Measurements from ENCODE around the gene PCDH9.

The PCDH9 gene

DNA sequence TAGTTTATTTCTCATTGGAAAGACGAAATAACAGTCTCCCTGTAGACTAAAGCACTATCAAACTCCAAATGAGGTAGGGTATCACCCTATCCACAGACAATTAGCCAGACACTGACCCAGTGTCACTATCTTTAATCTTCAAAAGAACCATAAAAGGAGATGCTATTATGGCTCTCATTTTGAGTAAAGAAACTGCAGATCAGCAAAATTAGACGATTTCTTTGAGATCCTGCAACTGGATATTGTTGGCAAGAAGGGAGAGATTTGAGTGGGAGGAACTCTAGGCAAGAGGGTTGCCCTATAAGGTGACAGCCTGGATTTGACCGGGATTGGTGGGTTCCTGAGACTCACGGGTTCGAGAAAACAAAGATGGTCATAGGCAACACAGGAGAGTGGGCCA is 71.2 kb downstream of the PCDH9 start:
- no peak for DNase-seq

DNA sequence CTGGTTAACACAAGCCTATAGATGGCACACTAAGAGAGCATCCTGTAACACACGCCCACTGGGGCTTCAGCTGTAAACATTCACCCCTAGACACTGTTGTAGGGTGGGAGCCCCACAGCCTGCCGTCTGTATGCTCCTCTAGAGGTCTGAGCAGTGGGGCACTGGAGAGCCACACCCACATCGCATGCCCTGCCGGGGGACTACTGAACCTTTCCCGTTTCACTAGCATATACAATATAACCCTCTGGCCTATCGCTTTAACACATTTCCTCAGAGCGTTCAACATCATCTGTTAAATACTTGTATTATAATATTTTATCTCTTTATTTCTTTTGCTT is 73.4 kb downstream of the PCDH9 start:
- no peak for DNase-seq

DNA sequence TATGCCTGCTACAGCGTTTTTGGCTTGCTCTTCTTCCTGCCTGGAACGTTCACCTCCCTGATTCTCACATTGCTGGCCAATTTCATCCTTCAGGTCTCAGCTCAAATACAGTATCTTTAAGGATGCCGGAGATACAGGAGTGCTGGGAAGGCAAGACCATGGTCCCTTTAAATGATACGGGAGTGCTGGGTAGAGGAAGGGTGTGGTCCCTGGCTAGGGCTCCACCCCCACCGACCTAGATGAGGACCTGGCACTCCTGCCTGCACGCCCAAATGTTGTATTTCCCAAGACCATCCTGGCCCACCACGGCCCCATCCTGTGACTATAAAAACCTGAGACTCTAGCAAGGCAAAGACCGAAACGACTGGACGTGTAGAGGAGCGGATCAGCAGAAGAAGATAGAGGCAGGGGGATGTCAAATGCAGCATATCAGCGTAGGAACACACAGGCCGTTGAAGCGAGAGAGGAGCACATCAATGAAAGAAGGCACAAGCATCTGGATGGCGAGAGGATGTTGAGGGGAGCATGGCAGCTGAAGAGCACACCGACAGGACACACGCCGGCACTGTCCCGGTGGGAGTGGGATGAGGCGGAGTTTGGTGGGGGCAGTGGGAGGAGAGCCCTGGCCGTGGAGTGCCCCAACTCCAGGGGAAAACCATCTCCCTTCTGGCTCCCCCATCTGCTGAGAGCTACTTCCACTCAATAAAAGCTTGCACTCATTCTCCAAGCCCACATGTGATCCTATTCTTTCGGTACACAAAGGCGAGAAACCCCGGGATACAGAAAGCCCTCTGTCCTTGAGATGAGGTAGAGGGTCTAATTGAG is 74.0 kb downstream of the PCDH9 start:
- DNase-seq, result no peak

DNA sequence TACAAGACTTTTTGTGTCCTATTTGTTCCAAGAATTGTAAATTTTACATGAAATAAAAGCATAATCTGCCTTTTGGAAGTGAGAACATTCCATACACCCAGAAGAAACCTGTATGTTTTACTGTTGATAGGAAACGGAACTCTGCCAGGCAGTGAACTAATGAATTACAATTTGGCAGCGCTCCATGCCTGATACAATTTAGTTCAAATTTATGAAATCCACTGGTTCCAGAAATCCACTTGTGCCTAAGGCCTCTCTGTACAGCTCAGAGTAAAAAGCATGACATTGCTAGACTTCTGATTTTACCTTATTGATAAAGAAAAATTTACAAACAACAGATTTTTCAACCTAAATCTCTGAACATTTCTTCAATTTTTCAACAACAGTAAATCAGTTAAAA is 78.1 kb downstream of the PCDH9 start:
- DNase-seq, result no peak

DNA sequence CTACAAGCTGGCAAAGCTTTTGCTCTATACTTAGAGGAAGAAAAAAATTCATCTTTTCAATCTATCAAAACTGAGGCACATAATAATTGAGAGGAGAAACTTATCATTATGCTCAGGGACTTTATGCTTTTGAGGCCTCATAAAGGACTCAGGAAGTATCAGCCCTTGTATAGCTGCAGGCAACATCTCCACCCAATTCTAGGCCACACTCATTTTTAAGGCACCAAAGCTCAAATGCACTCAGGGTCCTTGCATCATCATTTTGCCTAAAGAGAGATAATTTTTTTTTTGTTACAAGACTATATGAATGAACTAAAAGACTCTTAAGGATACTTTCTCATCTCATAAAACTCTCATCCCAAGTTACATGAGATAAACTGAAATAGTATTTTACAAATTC is 78.5 kb downstream of the PCDH9 start:
- no peak for DNase-seq

DNA sequence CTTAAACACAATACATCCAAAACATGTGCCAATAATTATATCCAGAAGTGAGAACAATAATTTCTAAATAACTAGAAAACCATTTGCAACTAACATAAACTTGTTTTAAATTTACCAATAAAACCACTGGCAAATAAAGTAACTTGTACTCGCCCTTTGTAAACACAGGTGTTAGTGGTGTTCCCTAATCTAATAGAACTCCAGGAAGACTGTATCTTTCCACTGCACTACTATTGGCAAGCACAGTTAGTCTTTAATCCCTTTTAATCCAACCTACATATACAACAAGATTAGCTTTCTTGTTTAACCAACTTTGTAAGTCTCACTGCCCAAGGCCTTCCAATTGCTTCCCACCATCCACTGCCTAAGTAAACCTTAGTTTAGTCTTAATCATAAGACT is 79.5 kb downstream of the PCDH9 start:
- no peak for DNase-seq

DNA sequence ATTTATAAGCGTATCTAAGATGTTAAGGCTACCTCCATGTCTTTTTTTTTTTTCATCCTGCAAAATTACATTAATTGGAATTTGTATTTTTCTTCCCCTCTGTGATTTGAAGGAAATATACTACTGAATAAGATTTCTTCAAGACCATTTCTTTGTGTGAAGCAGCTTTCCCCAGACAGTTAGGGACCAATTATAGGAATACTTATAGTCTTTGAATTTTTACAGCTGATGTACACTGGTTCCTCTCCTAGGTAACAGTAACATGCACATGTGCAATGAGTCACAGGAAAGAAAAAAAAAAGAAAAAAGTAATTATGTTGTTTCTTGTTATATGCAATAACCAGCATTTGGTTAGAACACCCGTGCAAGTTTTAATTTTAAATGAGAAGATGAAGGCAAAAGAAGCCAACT is 82.0 kb downstream of the PCDH9 start:
- DNase-seq, result no peak

DNA sequence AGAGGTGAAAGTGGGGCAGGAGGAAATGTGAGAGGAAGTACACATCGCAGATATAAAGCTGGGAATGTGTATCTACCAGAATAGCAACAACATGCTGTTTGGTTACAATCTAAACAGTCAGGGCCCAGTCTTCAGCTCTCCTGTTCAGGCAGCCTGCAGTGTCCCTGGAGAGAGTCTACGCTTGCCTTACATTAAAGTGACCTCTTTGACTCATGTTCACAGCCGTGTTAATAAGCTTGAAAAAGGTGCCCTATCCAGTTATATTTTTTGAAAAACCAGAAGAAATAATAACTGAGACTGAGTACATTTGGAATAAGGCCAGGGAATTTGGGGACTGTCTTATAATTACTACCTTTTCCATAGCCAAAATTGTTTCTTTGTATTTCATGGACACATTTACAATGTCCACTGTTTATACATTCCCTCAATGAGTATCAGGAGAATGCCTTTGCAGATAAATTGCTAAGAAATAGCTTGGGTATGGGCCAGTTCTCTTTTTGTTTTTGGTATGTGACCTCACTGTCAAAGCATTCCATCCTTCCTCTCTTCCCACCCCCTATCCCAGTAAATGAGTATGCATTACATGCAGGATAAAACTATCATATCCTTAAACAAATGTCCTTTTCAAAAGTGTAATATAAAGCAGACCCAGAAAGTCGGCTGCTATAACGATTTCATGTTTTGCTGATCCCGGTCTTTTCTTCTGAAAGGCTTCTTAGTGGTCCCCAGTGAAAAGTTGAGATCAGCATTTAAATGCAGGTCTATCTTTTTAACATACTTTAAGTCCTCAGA is 82.6 kb downstream of the PCDH9 start:
- no peak for DNase-seq

DNA sequence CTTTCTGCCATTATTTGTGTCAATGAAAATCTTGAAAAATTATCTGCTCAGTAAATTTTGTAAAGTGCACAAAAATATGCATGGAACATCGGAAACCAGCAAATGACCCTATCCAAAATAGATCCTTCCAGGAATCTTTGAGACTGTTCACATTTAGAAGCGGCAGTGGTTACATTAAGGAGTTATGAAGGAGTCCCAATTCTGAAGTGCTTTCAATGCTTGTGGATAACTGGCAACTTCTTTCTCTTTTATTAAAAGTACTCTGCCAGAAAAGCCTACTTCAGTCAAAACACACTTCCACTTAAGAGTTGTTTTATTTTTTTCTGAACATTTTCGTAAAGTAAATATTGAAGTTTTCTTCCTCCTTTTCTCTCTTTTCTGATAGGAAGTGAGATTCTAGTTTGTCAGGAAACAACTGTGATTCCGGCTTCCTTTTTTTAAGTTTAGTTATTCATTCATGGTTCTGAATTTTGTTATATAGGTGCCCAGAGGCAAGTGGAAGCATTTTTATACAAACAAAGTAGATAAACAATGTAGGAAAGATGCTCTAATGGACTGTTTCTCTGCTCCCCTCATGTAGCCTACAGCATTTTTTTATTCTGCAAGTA is 83.5 kb downstream of the PCDH9 start:
- DNase-seq, result no peak

DNA sequence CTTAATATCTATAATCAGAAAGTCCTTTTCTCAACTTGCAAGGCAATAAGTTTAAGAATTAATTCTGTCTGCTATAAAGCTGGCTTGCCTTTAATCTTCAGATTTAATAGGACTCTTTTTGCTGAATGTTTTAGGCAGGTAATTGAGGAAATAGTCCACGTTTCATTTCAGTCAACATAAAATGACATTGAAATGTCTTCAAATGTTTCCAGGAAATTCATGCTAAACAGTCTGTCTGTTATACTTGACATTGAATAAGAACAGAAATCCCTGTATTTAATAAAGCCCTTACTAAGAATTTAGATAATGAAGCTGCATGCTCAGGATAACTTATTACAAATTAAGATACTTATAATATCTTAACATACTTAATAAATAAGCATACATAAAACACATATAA is 84.2 kb downstream of the PCDH9 start:
- DNase-seq, result no peak

DNA sequence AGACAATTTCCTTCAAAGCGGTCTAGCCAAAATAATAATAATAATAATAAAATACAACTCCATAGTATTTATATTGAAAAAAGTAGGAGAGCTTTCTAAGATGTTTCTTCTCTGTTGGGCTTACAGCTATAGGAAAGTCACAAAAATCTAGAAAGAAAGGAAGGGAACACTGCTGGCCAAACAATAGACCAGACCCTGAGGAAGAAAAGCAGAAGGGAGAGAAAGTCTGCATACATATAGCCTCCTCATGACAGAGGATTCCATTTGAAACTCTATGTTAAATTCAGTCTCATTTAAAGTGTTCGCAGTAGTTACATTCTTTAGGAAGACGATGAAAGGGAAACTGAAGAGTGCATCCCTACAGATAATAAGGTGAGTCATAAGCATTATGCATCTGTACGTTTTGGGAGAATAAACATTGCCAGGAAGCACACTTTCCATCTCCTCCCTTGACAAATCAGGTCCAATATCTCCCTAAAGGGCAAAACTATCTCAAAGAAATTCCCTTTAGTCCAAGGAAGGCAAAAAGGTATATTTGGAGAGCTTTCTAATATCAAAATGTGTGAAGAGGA is 86.5 kb downstream of the PCDH9 start:
- DNase-seq, result no peak

DNA sequence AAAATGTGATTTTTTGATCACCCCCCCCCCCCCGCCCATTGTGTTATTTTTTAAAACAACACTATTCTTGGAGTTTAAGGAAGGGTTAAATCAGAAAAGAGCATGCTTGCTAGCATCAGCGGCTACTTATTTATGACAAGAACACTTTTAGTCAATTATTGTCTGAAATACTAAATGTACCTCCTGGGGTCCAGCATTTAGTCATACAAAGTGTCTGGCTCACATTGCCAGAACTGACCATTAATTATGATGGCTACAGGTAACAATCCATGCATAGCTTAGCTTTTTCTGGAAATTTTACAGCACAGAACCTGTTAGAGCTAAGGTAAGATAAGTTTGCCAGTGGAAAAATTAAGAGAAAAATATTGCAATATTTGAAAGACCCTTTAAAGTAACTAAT is 90.1 kb downstream of the PCDH9 start:
- no peak for DNase-seq

DNA sequence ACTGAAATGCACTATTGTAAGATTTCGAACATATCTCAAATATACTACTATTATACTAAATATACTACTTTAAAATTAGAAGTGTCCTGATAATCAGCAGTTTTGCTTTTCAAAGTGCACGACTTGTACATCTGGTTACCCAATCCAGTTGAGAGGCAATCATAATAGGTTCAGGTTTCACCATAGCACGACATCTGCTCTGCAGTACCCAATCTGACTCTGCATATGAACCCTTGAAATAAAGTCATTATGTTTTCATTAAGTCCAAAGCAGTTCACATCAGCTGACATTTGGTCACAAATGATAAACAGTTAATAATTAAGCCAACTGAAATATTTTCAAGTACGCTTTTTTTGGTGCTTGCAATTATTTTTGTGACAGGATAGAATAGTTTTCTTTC is 90.6 kb downstream of the PCDH9 start:
- DNase-seq, result no peak

DNA sequence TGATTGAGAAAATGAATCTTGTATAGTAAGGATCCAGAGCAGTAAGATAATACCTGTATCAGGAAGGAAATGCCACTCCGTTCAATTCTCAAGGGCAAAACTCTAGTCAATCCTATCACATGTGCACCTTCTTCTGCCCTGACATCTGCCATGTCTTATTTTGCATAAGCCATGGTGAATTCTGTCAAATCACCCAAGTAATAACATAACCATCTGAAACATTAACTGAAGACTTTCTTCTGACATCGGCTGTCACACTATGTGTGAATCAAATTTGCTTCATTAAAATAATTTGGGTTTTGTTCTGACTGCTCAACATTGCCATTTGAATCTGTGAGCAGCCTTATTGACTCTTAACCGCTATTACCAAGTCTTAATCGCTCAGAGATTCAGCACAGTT is 91.2 kb downstream of the PCDH9 start:
- no peak for DNase-seq

DNA sequence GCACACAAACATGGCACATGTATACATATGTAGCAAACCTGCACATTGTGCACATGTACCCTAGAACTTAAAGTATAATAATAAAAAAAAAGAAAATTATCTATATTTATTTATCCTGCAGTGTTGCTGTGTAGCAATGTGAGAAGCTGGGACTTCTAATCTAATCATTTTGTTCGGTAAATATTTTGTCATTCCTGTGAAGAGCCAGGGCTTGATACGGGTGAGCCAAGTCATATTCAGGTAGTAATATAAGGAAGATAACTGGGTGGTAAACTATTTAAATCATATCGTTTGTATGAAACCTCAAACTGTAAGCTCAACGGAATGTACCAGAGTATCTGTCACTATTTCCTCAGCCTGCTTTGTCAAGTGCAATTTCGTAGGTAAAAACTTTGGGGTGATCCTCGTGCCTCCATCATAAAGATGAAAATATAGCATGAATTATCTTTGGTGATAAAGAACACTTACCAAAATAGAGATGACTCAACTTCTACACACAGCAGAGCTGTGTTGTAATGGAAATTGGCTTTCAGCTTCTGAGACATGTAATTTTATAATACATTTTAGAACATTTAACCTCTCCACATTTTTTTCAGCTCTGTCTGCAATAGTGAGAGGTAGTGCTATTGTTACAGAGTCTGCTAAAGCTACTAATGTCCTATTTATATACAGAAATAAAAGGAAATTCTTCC is 92.9 kb downstream of the PCDH9 start:
- DNase-seq, result no peak

DNA sequence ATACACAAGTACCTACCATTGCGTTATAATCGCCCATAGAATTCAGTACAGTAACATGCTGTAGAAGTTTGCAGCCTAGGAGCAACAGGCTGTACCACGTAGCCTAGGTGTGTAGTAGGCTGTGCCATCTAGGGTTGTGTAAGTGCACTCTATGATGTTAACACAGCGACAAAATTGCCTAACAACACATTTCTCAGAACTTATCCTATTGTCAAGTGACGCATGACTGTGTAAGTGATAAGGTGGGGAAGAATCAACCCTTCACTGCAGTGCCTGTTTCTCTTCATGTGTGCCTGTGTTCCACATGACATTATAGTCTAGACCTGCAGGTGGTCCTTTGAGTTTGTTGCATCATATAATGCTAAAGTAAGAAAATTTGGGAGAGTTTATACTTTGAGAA is 94.0 kb downstream of the PCDH9 start:
- DNase-seq, result no peak

DNA sequence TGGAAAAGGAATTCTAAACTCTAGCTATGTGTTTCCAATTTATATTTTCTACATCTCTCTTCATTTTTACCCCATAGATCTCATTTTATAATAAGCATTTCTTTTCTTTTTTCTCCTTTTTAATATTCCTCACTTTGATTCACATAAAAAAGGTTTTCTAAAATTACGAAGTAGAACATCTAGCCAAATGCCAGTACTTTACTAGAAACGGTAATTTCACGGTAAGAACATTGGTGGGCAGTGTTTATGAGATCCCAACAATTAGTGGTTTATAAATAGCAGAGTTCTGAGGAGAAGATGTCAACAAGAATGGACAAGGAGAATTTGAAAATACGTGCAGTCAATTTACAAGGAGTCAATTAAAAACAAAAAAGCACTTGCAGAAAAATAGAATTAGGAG is 94.8 kb downstream of the PCDH9 start:
- no peak for DNase-seq

DNA sequence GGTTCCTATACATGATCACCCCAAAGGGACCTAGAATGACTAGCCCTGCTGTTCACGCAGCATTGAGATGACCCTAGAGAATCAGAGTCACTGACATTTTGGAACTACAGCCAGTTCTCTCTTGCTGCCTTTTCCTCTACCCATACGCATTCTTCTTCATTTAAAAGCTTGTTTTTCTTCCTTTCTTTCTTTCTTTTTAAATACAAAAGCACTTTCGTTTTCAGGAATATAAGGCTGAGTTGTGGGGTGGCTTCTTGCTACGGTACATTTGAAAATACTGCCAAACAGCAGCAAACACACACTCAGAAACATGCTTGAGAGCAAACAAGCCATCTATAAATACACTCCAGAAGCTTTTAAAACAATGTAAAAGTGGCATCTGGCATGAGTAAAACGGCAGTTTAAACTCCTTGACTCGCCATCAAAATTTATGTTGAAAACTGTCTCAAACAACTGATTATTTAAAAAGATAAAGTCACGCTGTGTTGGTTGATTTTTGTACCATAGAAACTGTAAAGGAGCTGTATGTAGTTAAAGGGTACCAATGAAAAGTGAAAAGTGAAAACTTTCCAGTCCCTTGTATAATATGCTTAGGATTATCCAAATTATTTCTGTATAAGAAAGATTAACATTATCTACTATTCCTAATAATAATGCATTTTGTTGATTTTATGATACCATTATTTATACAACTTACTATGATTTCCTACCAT is 95.6 kb downstream of the PCDH9 start:
- no peak for DNase-seq

DNA sequence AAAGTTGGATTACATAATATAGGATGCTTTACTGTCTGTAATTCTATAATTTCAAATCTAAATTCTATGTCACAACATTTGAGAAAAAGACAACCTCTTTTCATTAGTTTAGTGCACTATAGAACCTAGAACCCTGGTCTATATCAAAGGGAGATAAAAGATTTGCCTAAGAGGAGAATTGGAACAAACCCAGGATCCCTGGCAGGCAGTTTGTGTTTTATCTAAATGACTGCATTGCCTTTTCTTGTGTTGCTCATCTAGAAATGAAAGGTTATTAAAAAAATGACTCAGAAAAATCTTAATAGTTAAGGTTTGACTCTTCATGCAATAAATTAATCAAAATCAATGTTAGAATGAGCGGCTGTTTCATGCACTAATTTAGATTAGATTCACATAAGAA is 96.7 kb downstream of the PCDH9 start:
- no peak for DNase-seq

DNA sequence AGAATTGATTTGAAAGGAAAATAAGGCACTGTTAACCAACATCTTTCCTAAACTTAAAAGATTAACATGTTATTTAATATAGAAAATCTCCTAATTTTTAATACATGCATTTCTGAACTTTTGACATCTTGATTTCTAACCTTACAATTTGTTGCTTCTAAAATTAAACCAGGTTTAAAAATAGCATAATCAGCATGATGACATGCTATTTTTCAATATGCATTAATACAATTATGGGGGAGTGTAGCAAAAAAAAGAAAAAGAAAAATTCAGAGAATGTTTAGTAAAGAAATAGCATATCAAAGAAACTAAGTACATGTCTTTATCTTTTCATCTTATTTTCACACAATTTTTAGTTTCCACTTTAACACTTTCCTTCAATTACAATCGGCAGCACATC is 98.7 kb downstream of the PCDH9 start:
- DNase-seq, result no peak

DNA sequence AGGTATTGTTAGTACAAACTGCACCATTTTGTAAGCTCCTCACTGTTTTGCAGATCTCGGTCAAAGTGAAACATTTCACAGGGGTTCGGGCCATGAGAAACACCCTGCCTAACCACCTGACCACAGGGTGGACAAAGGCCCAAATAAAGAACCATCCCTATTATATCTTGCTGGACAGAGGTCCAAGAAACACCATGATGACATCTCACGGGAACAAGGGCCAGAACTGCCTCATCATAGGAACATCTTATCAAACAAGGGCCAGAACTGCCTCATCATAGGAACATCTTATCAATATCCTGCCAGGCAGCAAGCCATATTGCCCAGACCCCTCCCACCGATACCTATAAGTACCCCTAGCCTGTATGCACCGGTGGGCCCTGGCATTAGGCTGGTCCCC is 99.7 kb downstream of the PCDH9 start:
- no peak for DNase-seq

DNA sequence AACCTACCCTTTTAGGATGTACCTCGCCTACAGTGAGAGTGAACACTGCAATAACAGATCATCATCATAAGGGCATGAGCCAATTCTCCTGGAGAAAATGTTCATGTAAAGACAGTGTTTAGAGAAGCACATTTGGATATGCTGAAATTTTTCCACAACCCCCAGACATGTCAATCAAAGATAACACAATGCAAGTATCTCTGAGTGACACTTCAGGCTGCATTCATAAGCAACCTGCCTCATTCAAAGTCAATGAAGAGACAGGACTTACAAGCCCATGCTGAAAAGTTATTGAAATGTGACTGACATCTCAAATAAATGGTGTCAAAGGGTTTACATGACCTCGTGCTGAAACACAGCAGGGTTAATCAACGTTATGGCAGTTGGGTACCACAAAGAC is 102.0 kb downstream of the PCDH9 start:
- DNase-seq, result no peak

DNA sequence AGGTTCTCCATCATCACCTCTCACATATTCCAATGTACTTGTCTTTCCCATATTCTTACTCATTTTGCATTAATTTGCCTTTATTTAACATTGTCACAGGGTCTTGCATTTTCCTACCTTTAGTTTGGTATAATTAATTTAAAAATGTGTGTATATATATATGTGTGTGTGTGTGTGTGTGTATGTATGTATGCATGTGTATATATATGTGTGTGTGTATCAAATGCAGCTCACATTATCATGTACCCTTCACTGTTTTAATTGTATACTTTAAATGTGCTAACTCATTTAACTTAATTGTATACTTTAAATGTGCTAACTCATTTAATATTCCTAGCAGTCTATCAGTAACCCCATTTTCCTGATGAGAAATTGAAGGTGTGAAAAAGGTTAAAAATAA is 104.5 kb downstream of the PCDH9 start:
- no peak for DNase-seq
